KMS-11 (cell line): ENCODE measurements around the gene AOPEP.

ENCODE experiments used
- H2AFZ ChIP-seq: fragments of 200-600 bp; sonication (generic); 2 replicates; pipeline ENCODE4 v1.6.1; 2016; ENCODE audit warnings: antibody characterized with exemption, mixed run types, low read depth
- H3K27ac ChIP-seq: fragments of 200-600 bp; sonication (generic); 2 replicates; pipeline ENCODE4 v1.6.1; 2016; ENCODE audit warnings: mild to moderate bottlenecking, mixed run types
- H3K27me3 ChIP-seq: fragments of 200-600 bp; sonication (generic); 2 replicates; pipeline ENCODE4 v1.6.1; 2017; ENCODE audit warnings: mild to moderate bottlenecking, low read depth, mixed run types, moderate library complexity; ENCODE audit not compliant: insufficient read depth
- H3K36me3 ChIP-seq: fragments of 200-600 bp; sonication (generic); 2 replicates; pipeline ENCODE4 v1.6.1; 2017; ENCODE audit warnings: mild to moderate bottlenecking, mixed run types; ENCODE audit not compliant: insufficient read depth
- H3K4me1 ChIP-seq: fragments of 200-600 bp; sonication (generic); 2 replicates; pipeline ENCODE4 v1.6.1; 2016; ENCODE audit warnings: mild to moderate bottlenecking, low read depth, mixed run types; ENCODE audit not compliant: poor library complexity, severe bottlenecking
- H3K4me2 ChIP-seq: fragments of 200-600 bp; sonication (generic); 2 replicates; pipeline ENCODE4 v1.7.0; 2016; ENCODE audit warnings: mild to moderate bottlenecking, mixed run types
- H3K4me3 ChIP-seq: fragments of 200-600 bp; sonication (generic); IDR thresholded peaks from 2 replicates; pipeline ENCODE4 v1.6.1; 2017; ENCODE audit warnings: low read depth, low read length, mixed read lengths; ENCODE audit not compliant: insufficient read depth
- H3K79me2 ChIP-seq: fragments of 200-600 bp; sonication (generic); 2 replicates; pipeline ENCODE4 v1.6.1; 2016; ENCODE audit warnings: low read depth, mixed run types; ENCODE audit not compliant: insufficient read depth
- H3K9ac ChIP-seq: fragments of 200-600 bp; sonication (generic); 2 replicates; pipeline ENCODE4 v1.6.1; 2016; ENCODE audit warnings: mild to moderate bottlenecking, mixed run types
- H4K20me1 ChIP-seq: fragments of 200-600 bp; sonication (generic); 2 replicates; pipeline ENCODE4 v1.6.1; 2016; ENCODE audit warnings: mild to moderate bottlenecking, mixed run types; ENCODE audit not compliant: insufficient read depth
- TF ChIP-seq, protein P1 (sequence below): fragments of 200-600 bp; sonication (generic); conservative IDR thresholded peaks from 2 replicates; pipeline ENCODE4 v1.6.1; 2017; ENCODE audit warnings: low read depth, mild to moderate bottlenecking, antibody characterized with exemption, low read length, moderate library complexity, mixed read lengths

Gene AOPEP

DNA sequence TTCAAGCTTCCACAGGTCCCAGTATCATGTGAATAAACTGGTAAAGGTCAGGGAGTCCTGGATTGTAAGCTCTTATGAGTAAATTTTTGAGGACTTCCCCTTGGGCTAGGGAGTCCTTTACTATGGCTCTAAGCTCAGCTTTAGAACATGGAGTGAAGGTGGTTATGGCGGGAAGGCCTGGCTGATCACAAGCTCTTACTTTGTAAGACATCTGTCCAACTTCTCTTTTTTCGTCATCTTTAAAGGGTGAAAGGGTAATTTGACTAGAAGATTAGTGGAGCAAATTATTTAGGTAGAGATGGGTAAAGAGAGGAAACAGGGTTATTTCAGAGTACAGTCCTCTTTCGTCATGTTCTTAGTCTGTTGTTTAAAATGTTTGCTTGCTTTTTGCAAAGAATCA is 155.4 kb downstream of the AOPEP start:
- no peak overlapping the region for H2AFZ ChIP-seq
- H3K27me3 ChIP-seq, result no peaks in the 10 kb centered on the region
- no peaks in the 10 kb centered on the region for H3K79me2 ChIP-seq
- peaks cover 42% of the 10 kb centered on the region for H3K4me1 ChIP-seq
- H3K4me3 ChIP-seq, result no peak overlapping the region
- no peak overlapping the region for H3K9ac ChIP-seq
- no peaks in the 10 kb centered on the region for H4K20me1 ChIP-seq
- no peaks in the 10 kb centered on the region for H3K36me3 ChIP-seq
- no peak overlapping the region for H3K27ac ChIP-seq
- TF ChIP-seq, protein P1, sequence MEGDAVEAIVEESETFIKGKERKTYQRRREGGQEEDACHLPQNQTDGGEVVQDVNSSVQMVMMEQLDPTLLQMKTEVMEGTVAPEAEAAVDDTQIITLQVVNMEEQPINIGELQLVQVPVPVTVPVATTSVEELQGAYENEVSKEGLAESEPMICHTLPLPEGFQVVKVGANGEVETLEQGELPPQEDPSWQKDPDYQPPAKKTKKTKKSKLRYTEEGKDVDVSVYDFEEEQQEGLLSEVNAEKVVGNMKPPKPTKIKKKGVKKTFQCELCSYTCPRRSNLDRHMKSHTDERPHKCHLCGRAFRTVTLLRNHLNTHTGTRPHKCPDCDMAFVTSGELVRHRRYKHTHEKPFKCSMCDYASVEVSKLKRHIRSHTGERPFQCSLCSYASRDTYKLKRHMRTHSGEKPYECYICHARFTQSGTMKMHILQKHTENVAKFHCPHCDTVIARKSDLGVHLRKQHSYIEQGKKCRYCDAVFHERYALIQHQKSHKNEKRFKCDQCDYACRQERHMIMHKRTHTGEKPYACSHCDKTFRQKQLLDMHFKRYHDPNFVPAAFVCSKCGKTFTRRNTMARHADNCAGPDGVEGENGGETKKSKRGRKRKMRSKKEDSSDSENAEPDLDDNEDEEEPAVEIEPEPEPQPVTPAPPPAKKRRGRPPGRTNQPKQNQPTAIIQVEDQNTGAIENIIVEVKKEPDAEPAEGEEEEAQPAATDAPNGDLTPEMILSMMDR, result no peak
- no peak overlapping the region for H3K4me2 ChIP-seq

DNA sequence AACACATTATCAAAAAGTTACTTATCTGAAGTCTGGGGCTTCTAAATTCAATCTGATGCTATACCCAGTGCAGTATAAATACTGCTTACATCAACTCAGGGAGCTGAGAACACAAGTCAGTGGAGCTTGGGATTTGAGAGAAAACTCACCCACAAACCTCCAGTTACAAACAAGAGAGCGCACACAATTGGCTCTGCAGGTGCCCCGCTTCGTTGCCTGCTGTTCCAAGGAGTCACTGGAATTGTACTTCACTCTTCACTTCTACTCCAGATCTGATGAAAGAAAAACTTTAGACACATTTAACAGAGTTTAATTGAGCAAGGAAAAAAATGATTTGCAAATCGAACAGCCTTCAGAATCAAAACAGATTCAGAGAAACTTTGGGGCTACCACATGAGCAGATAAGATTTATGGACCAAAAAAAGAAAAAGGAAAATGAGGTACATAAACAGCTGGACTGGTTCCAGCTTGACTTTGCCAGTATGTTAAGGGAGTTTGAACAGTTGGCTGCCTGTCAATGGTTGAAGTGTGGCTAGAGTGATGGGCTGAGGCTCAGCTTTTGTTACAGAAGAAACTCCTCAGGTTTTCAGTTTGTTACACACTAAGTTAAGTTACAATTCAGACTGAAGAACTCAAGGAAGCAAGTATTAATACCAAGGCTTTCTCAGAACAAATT is 156.6 kb downstream of the AOPEP start:
- Histone ChIP-seq H3K9ac (no peak overlapping the region), H3K4me2 (no peak overlapping the region), H2AFZ (no peak overlapping the region), H3K79me2 (no peaks in the 10 kb centered on the region), H3K4me1 (peaks cover 33% of the 10 kb centered on the region), H3K27me3 (no peaks in the 10 kb centered on the region), H4K20me1 (no peaks in the 10 kb centered on the region), H3K36me3 (no peaks in the 10 kb centered on the region), H3K4me3 (no peak overlapping the region), H3K27ac (no peak overlapping the region)
- TF ChIP-seq, protein P1, result no peak

DNA sequence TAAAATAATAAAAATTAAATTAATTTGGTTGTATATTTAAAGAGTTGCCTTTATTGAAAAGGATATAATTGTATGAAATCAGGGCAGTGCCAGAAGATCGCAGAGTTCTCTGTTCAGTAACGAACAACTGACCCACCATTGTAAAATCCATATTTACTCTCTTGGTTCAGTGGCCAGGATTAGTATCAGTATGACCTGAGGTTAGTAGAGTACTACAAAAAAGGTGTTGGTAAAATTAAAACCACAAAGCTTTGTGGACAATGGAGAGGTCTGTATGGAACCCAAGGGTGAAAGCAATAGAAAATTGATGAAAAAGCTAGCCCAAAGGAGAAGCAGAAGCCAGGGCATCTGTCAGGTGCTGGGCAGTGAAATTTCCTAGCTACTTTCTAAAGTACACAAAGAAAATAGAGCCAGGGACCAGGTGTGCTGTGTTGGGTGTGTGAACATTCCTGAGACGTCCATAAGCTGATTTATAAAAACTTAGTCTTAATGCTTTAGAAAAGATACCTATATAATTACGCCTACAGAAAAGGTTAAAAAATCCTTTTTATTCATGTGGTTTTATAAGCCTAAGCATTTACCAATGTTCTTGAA is 159.5 kb downstream of the AOPEP start:
- Histone ChIP-seq H3K27ac (no peak overlapping the region), H3K4me2 (peak overlapping the region; percentile 29; the same call in 1 of the 2 replicates), H3K27me3 (no peaks in the 10 kb centered on the region), H4K20me1 (no peaks in the 10 kb centered on the region), H3K4me1 (peaks cover 19% of the 10 kb centered on the region), H2AFZ (no peak overlapping the region), H3K4me3 (no peak overlapping the region), H3K79me2 (no peaks in the 10 kb centered on the region), H3K9ac (no peak overlapping the region), H3K36me3 (no peaks in the 10 kb centered on the region)
- TF ChIP-seq, protein P1, result no peak

DNA sequence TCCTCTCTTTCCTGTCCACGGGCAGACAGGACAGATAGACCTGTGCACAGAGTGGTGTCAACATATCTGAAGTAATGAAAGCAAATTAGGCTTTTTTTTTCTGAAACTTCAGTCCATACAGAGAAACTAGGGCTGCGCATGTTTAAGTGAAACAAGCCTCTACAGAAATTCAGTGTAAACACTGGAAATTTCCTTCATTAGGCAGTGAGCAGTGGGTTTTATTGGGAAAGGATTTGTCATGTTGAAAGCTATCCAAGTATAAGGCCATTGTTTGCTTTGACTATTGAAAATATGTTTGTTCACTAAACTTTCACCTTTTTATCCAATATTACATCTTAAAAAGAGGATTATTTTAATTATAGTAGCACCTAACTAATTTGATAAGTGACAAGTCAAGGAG is 161.2 kb downstream of the AOPEP start:
- no peaks in the 10 kb centered on the region for H3K36me3 ChIP-seq
- H3K79me2 ChIP-seq, result no peaks in the 10 kb centered on the region
- TF ChIP-seq, protein P1, result no peak
- H3K4me3 ChIP-seq, result no peak overlapping the region
- no peak overlapping the region for H3K27ac ChIP-seq
- no peaks in the 10 kb centered on the region for H3K27me3 ChIP-seq
- no peaks in the 10 kb centered on the region for H4K20me1 ChIP-seq
- H3K4me1 ChIP-seq, result peaks cover 19% of the 10 kb centered on the region
- no peak overlapping the region for H2AFZ ChIP-seq
- no peak overlapping the region for H3K4me2 ChIP-seq
- H3K9ac ChIP-seq, result no peak overlapping the region
